C1 segment of cervical spinal cord (tissue), 14 donors: Measurements from ENCODE around the gene FBXO21.

Experiments
- DNase-seq, 14 donors: peaks; one replicate each; lab custom pipeline; 2025; lab: John Stamatoyannopoulos, UW

Gene FBXO21

DNA sequence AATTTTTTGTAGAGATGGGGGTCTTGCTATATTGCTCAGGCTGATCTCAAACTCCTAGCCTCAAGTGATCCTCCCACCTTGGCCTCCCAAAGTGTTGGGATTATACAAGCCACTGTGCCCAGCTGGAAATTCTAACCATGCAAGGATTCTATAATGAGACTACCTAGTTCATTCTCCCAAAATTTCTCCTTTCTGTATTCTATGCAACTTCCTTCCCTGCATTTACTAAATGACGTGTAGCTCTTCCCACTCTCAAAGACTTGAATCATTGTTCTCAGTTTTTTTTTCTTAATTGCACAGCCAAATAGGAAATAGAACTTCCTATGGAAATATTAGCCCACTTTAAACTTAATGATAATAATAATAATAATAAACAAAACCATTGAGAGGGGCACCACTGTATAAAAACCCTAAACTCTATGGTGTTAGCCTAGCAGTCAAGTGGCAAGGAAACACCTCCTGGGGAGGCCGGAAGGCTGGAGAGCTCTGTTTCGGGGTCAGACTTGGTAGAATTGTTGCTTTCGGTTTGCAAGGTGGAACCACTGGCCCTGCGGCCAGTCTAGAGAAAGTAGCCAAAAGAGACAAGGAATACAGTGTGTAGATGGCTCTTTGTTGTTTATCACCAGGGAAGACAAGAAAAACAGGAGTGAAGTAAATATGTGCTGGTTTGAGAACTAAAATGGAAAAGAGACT, 51.1 kb downstream of the FBXO21 start:
- no peak for DNase-seq

DNA sequence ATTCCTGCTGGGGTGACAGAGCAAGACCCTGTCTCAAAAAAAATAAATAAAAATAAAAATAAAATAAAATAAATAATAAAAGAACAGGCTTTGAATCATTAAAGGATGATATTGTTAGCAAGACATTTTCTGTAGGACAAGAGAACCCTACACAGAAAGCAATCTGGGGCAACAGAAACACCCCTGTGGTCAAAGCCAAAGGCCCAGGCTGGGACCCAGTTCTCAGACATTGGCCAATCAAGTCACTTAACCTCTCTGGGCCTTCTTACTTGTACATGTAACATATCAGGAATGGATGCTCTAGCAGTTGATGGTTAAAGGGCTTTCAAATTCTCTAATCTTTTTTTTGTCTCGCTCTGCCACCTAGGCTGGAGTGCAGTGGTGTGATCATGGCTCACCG, 55.5 kb downstream of the FBXO21 start:
- no peak for DNase-seq

DNA sequence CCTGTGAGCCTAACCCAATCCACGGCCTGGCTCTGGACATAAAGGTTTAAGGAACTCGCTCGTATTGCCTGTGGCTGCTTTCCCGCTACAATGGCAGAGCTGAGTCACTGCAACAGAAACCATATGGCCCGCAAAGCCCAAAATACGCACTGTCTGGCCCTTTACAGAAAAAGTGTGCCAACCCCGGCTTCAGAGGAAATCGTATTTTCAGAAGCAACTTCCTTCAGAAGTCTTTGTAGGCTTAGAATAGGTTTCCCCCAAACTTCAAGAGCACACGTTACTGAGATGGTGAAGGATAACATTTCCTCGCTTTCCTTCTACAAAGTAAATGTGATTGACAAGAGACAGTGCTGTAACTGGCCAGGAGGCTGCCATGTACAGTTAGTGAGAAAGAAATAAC, 56.2 kb downstream of the FBXO21 start:
- DNase-seq = peak in 1 of 14 donors; percentile 54

DNA sequence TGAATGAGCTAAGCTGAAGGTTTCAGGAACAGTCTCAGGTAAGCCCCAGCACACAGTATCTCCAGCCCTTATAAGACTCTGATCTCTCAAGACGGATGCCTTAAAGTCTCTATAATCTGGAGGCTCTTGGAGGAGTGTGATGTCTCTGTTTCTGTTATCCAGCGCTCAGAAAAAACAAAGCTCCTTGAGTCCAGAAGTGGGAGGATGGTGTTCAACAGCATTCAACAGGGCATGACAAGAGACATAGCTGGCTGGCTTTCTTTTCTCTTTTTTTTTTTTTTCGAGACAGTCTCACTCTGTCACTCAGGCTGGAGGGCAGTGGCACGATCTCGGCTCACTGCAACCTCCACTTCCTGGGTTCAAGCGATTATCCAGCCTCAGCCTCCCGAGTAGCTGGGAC, 59.5 kb downstream of the FBXO21 start:
- no peak for DNase-seq

DNA sequence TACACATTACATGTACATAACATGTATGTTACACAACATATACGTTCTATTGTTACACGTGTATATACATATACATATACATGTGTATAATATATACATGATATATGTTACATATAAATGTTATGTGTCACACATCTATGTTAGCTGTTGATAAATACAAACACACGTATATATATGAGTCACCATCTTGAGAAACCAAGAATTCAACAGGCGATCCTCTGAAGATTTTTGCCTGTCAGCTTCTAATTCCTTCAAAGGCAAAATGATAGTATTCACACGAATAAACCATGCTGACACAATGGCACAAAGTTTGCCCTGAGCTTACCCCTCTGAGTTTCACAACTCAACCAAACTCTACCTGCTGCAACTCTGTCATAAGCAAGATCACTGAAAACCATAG, 60.9 kb downstream of the FBXO21 start:
- no peak for DNase-seq

DNA sequence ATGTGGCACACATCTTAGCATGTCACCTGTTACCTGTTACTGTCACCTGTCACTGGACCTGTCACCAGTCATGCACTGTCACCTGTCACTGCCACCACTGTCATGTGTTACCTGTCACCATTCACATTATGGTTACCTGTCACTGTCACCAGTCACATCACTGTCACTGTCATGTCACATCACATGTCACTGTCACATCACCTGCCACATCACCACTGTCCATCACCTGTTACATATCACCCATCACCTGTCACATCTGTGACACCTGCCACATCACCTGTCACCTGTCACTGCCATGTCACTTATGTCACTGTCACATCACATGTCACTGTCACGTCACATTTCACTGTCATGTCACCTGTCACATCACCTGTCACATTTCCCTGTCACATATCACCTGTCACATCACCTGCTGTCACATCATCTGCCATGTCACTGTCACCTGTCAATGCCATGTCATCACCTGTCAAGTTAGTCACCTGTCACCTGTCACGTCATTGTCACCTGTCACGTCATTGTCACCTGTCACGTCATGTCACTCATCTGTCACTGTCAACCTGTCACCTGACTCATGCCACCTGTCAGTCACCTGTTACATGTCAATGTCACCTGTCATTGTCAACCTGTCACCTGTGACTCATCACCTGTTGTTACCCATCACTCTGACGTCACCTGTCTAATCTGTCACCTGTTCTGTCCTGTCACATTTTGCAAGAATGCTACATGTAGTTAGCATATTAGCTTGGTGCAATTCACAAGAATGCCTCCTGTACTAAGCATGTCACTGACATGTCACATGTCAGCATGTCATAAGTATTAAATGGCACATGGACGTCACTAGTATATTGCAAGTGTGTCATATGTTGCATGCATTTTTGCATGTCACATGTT, 62.1 kb downstream of the FBXO21 start:
- DNase-seq = no peak

DNA sequence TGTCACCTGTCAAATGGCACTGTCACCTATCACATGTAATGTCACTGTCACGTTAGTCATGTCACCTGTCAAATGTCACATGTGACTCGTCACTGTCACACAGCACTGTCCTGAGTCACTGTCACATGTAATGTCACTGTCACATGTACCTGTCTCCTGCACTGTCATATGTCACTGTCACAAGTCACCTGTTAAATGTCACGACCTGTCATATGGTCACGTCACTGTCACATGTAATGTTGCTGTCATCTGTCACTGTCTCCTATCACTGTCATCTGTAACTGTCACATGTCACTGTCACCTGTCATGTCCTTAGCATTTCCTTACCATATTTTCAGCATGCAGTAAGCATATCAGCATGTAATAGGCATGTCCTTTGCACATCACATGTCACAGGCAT, 63.9 kb downstream of the FBXO21 start:
- no peak for DNase-seq

DNA sequence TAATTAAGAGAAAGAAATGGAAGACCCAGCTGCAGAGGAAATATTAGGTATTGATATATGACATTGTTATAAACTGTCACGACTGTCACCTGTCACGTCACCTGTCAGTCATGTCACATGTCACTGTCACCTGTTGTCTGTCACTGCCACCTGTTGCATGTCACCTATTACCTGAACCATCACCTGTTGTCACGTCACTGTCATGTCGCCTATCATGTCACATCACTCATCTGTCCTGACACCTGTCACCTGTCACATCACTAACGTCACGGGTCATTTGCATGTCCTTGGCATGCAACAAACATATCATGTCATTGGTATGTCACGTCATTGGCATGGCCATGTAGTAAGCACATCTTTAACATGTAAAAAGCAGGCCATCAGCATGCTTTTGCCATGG, 64.5 kb downstream of the FBXO21 start:
- DNase-seq = no peak

DNA sequence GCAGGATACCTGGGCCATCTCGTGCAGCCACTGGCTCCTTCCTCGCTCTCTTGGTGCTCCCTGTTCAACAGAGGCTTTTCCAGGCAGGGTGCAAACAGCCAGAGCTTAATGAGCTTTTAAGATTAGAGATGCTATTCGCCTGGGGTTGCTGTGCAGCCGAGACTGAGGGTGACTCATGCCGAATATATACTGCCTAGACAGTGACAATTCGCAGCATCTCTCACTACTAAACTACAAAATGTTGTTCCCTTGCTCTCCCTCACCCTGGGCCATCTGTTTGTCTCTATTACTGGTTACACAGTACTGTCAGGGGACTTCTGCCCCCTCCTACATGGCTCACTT, 65.0 kb downstream of the FBXO21 start:
- peak in 1 of 14 donors; percentile 47 for DNase-seq

DNA sequence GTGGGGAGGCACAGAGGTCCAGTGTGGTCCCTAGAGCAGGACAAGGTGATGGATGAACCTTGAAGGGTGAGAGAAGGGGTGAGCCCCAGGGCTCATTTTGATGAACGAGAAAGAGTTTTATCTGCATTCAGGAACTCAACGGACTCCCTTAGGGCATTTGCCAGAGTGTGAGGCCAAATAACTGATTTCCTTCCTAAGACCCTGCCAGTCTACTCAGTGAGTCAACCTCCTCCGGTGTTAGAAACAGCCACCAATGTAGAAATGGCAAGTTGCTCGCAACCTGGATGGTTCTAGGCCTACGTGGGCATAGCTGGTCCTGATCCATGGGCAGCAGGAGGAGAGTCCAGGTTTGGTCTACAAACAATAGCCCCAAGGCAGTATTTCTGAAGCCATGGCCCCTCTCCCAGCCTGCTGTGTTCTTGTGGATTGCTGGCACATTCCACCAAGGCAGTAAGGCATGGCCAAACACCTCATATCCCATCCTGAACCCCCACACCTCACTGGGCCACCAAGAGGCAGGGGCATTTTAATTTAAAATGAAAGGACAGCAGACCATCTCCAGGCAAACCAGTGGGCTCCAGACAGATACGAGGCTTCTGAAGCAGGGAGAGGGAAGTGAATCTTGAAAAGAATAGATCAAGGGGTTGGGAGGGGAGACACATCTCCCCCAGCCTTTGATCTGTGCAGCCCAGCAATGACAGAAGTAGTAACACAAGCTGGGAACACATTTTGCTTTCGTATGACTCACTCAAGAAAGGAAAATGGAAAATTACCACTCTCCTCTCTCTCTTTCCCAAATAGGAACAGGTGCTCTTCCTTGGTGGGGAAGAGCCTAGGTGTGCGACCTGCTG, 65.6 kb downstream of the FBXO21 start:
- DNase-seq = peak in 1 of 14 donors; percentile 47

DNA sequence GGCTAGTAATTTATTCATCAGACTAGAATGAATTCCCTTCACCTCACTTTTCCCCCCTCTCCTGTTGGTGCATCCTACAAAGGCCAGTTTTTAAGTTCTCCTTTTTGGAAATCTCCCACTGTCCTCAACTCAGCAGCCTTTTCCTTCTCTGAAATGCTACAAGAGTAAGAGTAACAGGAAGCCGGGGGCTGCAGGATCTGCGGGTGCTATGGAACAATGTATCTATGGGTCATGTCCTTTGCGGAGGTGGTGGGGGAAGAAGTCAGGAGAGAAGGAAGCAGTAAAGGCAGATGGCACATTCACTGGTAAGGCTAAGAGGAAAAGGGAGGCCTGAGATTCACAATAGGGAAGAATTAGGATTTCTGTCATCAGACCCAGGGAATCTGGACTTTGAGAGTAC, 68.8 kb downstream of the FBXO21 start:
- no peak for DNase-seq

DNA sequence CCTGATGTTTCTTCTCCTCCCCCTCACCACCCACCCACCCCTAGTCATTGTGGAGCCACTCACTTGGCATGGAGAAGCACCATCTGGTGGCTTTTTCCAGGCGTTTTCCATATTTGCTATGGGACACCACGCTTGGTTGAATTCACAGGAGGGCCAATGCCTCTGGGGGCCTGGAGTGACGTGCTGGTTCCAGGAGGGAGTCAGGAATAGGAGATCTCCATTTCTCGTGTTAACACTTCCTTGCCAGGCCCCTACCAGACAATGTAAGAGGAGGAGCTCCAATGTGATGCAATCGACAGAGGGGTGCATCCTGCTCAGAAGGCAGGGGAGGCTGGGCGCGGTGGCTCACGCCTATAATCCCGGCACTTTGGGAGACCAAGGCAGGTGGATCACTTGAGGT, 69.5 kb downstream of the FBXO21 start:
- peak in 1 of 14 donors; percentile 7 for DNase-seq

DNA sequence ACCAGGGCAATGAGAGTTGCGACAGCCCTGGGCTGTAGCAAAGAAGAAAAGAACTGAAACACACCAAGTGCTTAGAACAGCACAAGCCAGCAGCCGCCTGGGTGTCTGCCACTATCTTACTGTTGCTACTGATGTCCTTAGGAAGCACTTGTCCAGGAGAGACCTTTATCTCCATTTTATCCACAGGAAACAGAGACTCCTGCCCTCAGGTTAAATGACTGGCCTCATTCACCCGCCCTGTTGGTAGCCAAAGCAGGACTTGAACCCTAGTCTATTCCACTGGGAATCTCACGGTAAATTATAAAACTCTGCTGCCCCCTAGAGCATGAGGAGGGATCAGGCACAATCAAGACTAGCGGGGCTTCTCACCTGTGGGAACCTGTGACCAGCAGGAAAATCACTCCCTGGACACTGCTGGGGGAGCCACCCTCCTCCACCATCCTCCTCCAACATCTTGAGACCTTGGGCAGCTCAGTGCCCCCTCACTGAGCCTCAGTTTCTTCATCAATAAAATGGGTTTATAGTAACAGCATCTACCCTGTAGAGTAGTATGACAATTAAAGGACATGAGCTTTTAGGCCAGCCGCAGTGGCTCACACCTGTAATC, 70.6 kb downstream of the FBXO21 start:
- DNase-seq = peak in 1 of 14 donors; percentile 26

DNA sequence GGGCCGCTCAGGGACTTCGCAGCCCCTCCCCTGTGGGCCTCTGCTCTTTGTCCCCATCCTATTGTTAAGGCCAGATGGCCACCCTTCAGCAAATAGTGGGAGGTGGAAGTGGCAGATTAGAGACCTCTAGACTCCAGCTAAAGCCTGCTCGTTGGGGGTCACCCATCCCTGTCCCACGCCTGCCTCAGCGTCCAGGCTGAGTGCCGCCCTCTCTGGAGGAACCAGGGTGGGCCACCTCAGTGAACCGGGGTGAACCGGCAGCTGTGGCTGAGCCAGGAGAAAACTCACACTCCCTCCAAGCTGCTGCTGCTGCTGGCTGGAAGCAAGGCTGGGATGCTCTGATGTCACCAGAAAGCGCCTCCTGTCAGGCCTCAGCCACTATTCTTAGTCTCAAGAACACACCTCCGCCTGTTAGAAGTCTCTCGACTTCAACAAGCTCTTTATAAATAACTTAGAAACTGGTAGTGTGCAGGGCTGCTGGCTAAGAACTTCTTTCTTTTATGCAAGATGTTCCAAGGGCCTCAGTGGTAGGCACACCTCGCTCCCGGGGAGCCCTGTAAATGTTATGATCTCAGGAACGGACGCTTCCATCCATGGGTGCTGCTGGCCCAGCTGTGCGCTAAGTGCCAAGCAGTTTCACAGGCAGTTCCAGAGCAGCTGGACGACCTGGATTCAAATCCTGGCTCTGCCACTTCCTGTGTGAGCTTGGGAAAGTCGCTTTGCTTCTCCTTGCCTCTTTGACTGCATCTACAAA, 71.3 kb downstream of the FBXO21 start:
- no peak for DNase-seq

DNA sequence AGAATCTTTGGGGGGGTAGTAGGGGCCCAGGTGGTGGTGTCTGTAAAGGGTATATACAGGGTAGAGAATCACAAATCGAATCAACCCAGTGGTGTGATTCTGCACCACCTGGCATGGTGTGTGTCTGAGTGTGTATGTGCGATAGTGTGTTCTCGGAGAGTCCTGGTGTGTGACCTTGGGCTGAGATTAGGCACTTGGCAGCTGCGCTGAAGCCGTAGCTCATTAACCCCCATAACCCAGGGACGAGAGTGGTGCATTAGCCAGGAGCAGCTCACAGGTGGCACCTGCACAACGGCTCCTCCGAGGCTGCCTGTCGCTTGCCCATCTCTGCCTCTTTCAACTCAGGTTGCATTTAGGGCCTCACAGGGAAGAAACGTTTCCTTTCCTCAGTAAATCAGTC, 75.5 kb downstream of the FBXO21 start:
- no peak for DNase-seq

DNA sequence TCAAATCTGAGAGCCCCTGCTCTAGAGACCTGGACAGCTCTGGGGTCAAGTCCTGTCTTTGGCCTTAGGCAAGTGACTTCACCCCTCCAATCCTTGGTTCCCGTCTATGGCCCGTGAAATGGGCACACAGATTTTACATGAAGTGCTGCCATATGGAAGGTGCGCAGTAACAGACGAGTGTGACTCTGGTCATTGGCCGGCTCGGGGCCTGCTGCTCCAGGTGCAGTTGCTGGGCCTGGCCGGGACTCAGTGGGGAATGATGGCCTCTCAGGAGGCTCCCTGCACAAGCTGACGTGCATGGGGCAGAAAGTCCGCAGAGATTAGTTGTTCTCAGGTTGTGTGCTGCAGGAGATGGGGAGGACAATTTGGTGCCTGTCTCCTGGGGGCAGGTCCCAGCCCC, 77.0 kb downstream of the FBXO21 start:
- DNase-seq = no peak

DNA sequence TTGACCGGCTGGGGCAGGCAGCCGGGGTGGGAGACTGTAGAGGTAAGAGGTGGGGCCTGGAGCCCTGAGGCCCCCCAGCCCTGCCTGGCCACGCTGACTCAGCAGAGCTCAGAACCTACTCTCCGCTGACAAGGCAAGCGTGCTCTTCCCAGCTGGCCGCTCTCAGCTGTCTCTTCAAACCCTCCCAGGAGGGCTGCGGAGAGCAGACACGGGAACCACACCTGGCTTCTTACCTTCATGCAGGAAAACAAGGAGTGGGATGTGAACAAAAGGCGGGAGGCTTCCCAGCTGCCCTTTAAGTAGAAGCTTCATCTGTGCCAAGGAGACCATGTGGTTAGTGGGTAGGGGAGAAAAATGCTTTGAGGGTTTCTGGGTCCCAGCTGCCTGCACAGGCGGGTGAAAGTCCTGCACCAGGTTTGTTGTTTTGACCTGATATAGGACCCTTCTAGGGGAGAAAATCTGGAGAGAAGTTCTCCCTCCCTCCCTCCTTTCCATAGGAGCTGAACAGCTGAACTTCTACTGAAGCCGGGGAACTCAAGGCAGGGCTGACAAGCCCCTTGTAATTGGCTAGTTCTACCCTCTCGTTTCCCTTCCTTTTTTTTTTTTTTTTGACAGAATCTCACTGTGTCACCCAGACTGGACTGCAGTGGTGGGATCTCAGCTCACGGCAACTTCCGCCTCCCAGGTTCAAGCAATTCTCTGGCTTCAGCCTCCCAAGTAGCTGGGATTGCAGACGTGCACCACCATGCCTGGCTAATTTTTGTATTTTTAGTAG, 78.3 kb downstream of the FBXO21 start:
- no peak for DNase-seq

DNA sequence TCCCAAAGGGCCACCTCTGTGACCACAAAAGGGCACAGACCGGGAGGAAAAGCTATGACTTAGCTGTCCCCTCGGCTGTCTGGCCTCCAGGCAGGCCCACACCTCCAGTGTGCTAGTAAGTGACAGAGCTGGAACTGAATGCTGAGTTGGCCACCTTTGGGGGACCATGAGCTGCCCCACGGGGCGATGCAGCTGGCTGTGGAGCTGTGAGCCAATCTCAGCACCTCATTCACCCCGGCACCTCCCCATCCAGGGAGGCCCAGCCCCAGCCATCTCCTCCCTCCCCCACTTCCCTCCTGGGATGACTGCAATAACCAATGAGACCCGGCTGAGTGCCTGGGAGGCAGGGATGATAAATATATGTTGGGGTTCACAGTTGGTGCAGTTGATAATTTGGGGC, 78.9 kb downstream of the FBXO21 start:
- DNase-seq = no peak

DNA sequence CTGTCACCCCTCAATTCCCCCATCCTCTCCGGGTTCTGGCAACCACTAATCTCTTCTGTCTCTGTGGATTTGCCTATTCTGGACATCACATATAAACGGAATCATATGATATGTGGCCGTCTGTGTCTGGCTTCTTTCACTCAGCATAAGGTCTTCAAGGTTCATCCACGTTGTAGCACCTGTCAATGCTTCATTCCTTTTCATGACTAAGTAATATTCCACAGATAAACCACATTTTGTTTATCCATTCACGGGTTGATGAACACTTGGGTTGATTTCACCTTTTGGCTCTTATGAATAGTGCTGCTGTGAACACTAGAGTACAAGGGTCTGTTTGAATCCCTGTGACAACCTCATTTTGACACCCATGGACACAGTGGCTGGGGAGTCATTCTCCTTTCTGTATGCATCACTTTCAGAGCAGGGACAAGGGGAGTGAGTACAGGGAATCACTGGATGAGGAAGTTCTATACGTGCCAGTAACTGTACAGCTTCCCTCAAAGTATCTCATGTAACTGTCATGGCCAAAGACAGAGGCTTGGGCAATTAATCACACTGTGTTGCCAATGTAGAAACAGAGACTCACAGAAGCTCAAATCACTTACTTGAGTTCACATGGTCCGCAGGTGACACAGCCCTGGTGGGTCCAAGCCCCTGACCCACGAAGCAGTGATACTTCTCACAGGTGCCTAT, 80.2 kb downstream of the FBXO21 start:
- DNase-seq = no peak

DNA sequence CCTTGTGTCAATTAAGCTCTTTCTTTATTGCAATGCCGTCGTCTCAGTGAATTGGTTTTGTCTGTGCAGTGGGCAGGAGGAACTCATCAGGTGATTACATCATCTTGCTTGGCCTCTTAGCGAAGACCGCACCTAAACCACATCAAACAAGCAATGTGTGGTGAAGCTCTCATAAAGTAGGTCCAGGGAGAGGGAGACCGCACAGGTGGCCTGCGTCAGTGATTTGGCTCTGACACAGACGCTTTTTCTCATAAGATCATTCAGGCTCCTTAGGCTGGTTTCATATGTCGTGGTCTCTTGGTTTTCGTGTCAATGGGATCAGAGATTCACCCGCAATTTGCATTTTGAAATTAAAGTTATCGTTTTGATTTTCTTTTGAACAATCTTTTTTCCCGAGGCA, 84.4 kb downstream of the FBXO21 start:
- no peak for DNase-seq
